H1 (cell line): Measurements from ENCODE around the gene EEPD1. TPM values are rescaled to one million over a fixed set of nuclear protein-coding genes. Genes with fewer than 3 reads are reported as not detected.

Experiments used
- CTCF ChIA-PET: fragments of 300-600 bp; sonication (Branson Sonifier 250); formaldehyde crosslinking; loops from one replicate; lab custom pipeline; 2021; ENCODE audit not compliant: partially characterized antibody; lab: Charles Lee
- POLR2A ChIA-PET: fragments of 300-600 bp; sonication (Branson Sonifier 250); formaldehyde crosslinking; loops from one replicate; lab custom pipeline; 2021; ENCODE audit warnings: inconsistent platforms; ENCODE audit not compliant: partially characterized antibody; lab: Charles Lee
- DNase-seq, 2 experiments: peaks; one replicate each; pipeline versions ENCODE4 v3.0.0 to v3.0.0-alpha.2; 2010 to 2022; ENCODE audit warnings: low spot score in 2 of 2, low read depth in 1 of 2, mixed read lengths in 1 of 2
- FAIRE-seq: peaks from 2 replicates; lab custom pipeline; 2011; peaks lifted over from hg19 to GRCh38; lab: Jason Lieb, UNC
- H2AFZ ChIP-seq: 2 replicates; pipeline ENCODE4 v1.8.1; 2012; ENCODE audit warnings: low read length, inconsistent platforms
- H2AK5ac ChIP-seq: 2 replicates; pipeline ENCODE4 v1.6.1; 2013; ENCODE audit warnings: low read depth, low read length
- H2BK120ac ChIP-seq: replicated peaks from 2 replicates; pipeline ENCODE3; 2013; ENCODE audit warnings: low read depth, low read length, inconsistent platforms
- H2BK12ac ChIP-seq: 2 replicates; pipeline ENCODE4 v1.6.1; 2013; ENCODE audit warnings: low read depth, low read length
- H2BK15ac ChIP-seq: 2 replicates; pipeline ENCODE4 v1.6.1; 2013; ENCODE audit warnings: low read length
- H2BK20ac ChIP-seq: 2 replicates; pipeline ENCODE4 v1.6.1; 2013; ENCODE audit warnings: low read length
- H2BK5ac ChIP-seq: 2 replicates; pipeline ENCODE4 v1.6.1; 2013; ENCODE audit warnings: low read depth, low read length
- H3K14ac ChIP-seq: 2 replicates; pipeline ENCODE4 v1.6.1; 2013; ENCODE audit warnings: inconsistent platforms; ENCODE audit not compliant: insufficient read length
- H3K18ac ChIP-seq: 2 replicates; pipeline ENCODE4 v1.6.1; 2013; ENCODE audit warnings: low read length; ENCODE audit errors: extremely low read depth
- H3K23ac ChIP-seq: 2 replicates; pipeline ENCODE4 v1.6.1; 2013; ENCODE audit warnings: inconsistent platforms; ENCODE audit not compliant: insufficient read length
- H3K23me2 ChIP-seq: 2 replicates; pipeline ENCODE4 v1.6.1; 2013; ENCODE audit warnings: low read depth, low read length
- H3K27ac ChIP-seq: 2 replicates; pipeline ENCODE4 v1.6.1; 2011; ENCODE audit warnings: low read depth, low read length, inconsistent platforms
- H3K27me3 ChIP-seq, 4 experiments: replicated peaks in 1 of 4; 1 replicate in 1 of 4; 2 replicates in 3 of 4; pipeline versions ENCODE4 v1.6.1 to v1.8.1; 2011 to 2013; ENCODE audit warnings: low read length in 3 of 4, mild to moderate bottlenecking in 3 of 4, inconsistent platforms in 2 of 4, mixed read lengths in 2 of 4, moderate library complexity in 1 of 4; ENCODE audit not compliant: control insufficient read depth in 3 of 4, insufficient read depth in 3 of 4; ENCODE audit errors: extremely low read depth in 1 of 4
- H3K36me3 ChIP-seq, 4 experiments: 2 replicates each; pipeline versions ENCODE4 v1.6.1 to v1.8.1; 2011 to 2013; ENCODE audit warnings: mild to moderate bottlenecking in 4 of 4, low read length in 3 of 4, moderate library complexity in 2 of 4, control low read depth in 1 of 4, inconsistent platforms in 1 of 4; ENCODE audit not compliant: insufficient read depth in 4 of 4, control insufficient read depth in 2 of 4
- H3K4ac ChIP-seq: replicated peaks from 2 replicates; pipeline ENCODE3; 2013; ENCODE audit warnings: low read length, low read depth, mixed read lengths, inconsistent platforms; ENCODE audit not compliant: insufficient read length
- H3K4me1 ChIP-seq, 4 experiments: replicated peaks in 1 of 4; 1 replicate in 1 of 4; 2 replicates in 3 of 4; pipeline versions ENCODE4 v1.6.1 to v1.8.1; 2011 to 2013; ENCODE audit warnings: low read length in 3 of 4, inconsistent platforms in 2 of 4, mixed read lengths in 1 of 4; ENCODE audit not compliant: insufficient read depth in 4 of 4, control insufficient read depth in 3 of 4
- H3K4me2 ChIP-seq, 2 experiments: 2 replicates each; pipeline versions ENCODE4 v1.6.1 to v1.8.1; 2011 to 2013; ENCODE audit warnings: low read depth in 2 of 2, low read length in 2 of 2, control low read depth in 1 of 2, inconsistent platforms in 1 of 2, mild to moderate bottlenecking in 1 of 2; ENCODE audit not compliant: insufficient read depth in 1 of 2
- H3K4me3 ChIP-seq, 4 experiments: fragments of 200-600, 300-600 bp in 1 of 4; sonication (generic), shearing (Covaris generic), sonication (Bioruptor Twin) in 1 of 4; 2 replicates each; pipeline versions ENCODE4 v1.5.1 to v1.8.1; 2011 to 2016; ENCODE audit warnings: low read length in 4 of 4, low read depth in 3 of 4, control low read depth in 2 of 4, inconsistent platforms in 2 of 4, mild to moderate bottlenecking in 2 of 4, mixed read lengths in 1 of 4, moderate library complexity in 1 of 4; ENCODE audit not compliant: insufficient read depth in 2 of 4; ENCODE audit errors: extremely low read depth in 1 of 4
- H3K56ac ChIP-seq: replicated peaks from 2 replicates; pipeline ENCODE3; 2013; ENCODE audit warnings: low read depth, mild to moderate bottlenecking, mixed read lengths, low read length, inconsistent platforms; ENCODE audit not compliant: insufficient read length
- H3K79me1 ChIP-seq: 2 replicates; pipeline ENCODE4 v1.6.1; 2013; ENCODE audit warnings: low read depth, low read length, control low read depth
- H3K79me2 ChIP-seq, 2 experiments: 2 replicates each; pipeline versions ENCODE4 v1.6.1 to v1.8.1; 2012 to 2013; ENCODE audit warnings: low read length in 2 of 2, mild to moderate bottlenecking in 2 of 2, inconsistent platforms in 1 of 2; ENCODE audit not compliant: insufficient read depth in 2 of 2, control insufficient read depth in 1 of 2
- H3K9ac ChIP-seq, 4 experiments: replicated peaks in 1 of 4; 1 replicate in 1 of 4; 2 replicates in 3 of 4; pipeline versions ENCODE4 v1.6.1 to v1.8.1; 2011 to 2013; ENCODE audit warnings: low read depth in 3 of 4, low read length in 3 of 4, control low read depth in 2 of 4, mild to moderate bottlenecking in 2 of 4, moderate library complexity in 2 of 4, inconsistent platforms in 1 of 4; ENCODE audit errors: extremely low read depth in 1 of 4
- H3K9me3 ChIP-seq, 2 experiments: 2 replicates each; pipeline versions ENCODE4 v1.6.1 to v1.8.1; 2012 to 2013; ENCODE audit warnings: mild to moderate bottlenecking in 2 of 2, moderate library complexity in 2 of 2, control low read depth in 1 of 2, inconsistent platforms in 1 of 2, low read depth in 1 of 2, low read length in 1 of 2, mixed read lengths in 1 of 2; ENCODE audit not compliant: insufficient read depth in 2 of 2
- H4K20me1 ChIP-seq, 2 experiments: replicated peaks in 1 of 2; 2 replicates each; pipeline versions ENCODE3 to v1.8.1; 2011 to 2013; ENCODE audit warnings: inconsistent platforms in 2 of 2, low read length in 2 of 2, mild to moderate bottlenecking in 1 of 2; ENCODE audit not compliant: insufficient read depth in 2 of 2, control insufficient read depth in 1 of 2
- H4K5ac ChIP-seq: 2 replicates; pipeline ENCODE4 v1.6.1; 2013; ENCODE audit warnings: low read length, low read depth, mixed read lengths, inconsistent platforms; ENCODE audit not compliant: insufficient read length
- H4K8ac ChIP-seq: 2 replicates; pipeline ENCODE4 v1.8.0; 2013; ENCODE audit warnings: mild to moderate bottlenecking, moderate library complexity, low read length, inconsistent platforms; ENCODE audit not compliant: insufficient read depth; ENCODE audit errors: extremely low read depth
- H4K91ac ChIP-seq: replicated peaks from 2 replicates; pipeline ENCODE3; 2013; ENCODE audit warnings: low read length, mixed read lengths, inconsistent platforms; ENCODE audit not compliant: insufficient read length
- RBBP5 ChIP-seq: IDR thresholded peaks from 2 replicates; pipeline ENCODE4 v1.7.1; 2012; ENCODE audit warnings: low read depth, mild to moderate bottlenecking, inconsistent platforms, low read length, moderate library complexity, borderline replicate concordance
- RNF2 ChIP-seq: fragments of 200-900, 300-1000 bp; sonication (generic); IDR thresholded peaks from 2 replicates; pipeline ENCODE4 v1.7.1; 2016; ENCODE audit warnings: borderline replicate concordance, low read depth, mild to moderate bottlenecking, antibody characterized with exemption, low read length; ENCODE audit not compliant: poor library complexity, severe bottlenecking; ENCODE audit errors: missing control alignments
- TAF1 ChIP-seq: IDR thresholded peaks from 2 replicates; pipeline ENCODE4 v1.6.1; 2011; ENCODE audit warnings: mild to moderate bottlenecking, low read depth, low read length
- TCF12 ChIP-seq: IDR thresholded peaks from 2 replicates; pipeline ENCODE4 v1.6.1; 2011; ENCODE audit warnings: low read depth, mild to moderate bottlenecking, low read length
- WGBS, 2 experiments: shearing (Covaris generic) in 1 of 2; methylation state at CpG; one replicate each; pipeline versions ENCODE4 v1.1.6 to v1.1.7; 2013 to 2015; ENCODE audit warnings: low lambda C conversion rate in 2 of 2, mixed read lengths in 2 of 2, inconsistent platforms in 1 of 2, low coverage in 1 of 2, missing lambda C conversion rate in 1 of 2; ENCODE audit not compliant: insufficient replicate concordance in 2 of 2, insufficient coverage in 1 of 2, insufficient read length in 1 of 2; ENCODE audit errors: extremely low coverage in 1 of 2, missing lambda C conversion rate in 1 of 2; 5-methylcytosine and 5-hydroxymethylcytosine counted together
- polyA plus RNA-seq, 7 experiments: library from polyadenylated mRNA; depleted of rRNA in 3 of 7; stranded (reverse) in 5 of 7; unstranded in 2 of 7; fragments of >200 nt in 5 of 7; fragments of 200-250 nt in 2 of 7; gene quantifications; 1 replicate in 5 of 7; 2 replicates in 1 of 7; 4 replicates in 1 of 7; pipeline versions ENCODE4 v1.2.1 to v1.2.3, GENCODE V29; 2011 to 2013; ENCODE audit warnings: missing spikeins in 2 of 7, mixed read lengths in 2 of 7
- total RNA-seq: library from RNA; stranded (reverse); fragmentation: NEBNext Ultra II Directional; extraction: Animal tissue kit (Norgen Biotek cat#: 25700); gene quantifications from 2 replicates; pipeline ENCODE4 v1.2.1, GENCODE V29; 2021
- TF ChIP-seq, protein P1 (sequence below), 3 experiments: IDR thresholded peaks; 1 replicate in 2 of 3; 2 replicates in 1 of 3; pipeline versions ENCODE4 v1.5.1 to v1.6.1; 2011; ENCODE audit warnings: low read length in 3 of 3, mild to moderate bottlenecking in 3 of 3, inconsistent platforms in 2 of 3, low read depth in 1 of 3, moderate library complexity in 1 of 3; ENCODE audit not compliant: insufficient read depth in 1 of 3; ENCODE audit errors: control extremely low read depth in 1 of 3

Gene EEPD1
- total and polyA plus RNA-seq, 2 of the 8 experiments (the other 6 are each of a cell fraction or from before 2014, with no cell fraction given): 3.1 to 7.8 TPM

DNA sequence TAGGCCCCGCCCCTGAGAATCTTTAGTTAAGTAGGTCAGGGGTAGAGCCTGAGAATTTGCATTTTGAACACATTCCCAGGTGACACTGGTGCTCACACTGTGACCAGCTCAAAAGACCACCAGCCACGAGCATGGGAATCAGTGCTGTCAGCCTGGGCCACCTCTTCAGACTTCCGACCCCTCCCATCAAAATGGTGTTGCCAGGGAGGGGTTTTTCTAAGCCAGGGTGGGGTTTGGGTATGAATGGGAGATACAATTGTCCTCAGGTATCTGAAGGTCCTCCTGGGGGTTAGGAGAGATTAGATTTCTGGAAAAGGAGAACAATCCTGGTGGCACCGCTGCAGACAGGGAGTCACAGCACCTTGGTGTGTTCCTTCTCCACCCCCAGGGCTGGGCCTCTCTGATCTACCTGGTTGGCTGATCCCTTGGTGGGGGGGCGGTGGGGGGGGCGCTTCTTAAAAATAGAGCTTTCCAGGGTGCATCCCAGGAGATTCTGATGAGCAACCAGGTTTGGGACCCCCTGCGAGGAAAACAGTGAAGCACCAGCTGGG is 125.1 kb downstream of the EEPD1 start:
- Histone ChIP-seq H3K4ac (no peak overlapping the region), H3K14ac (no peak overlapping the region), H3K27me3 (no peaks in the 10 kb centered on the region), H3K4me2 (peak overlapping the region; percentile 27 to 51; a peak in 3 of 4 replicates), H3K56ac (no peak overlapping the region), H3K9me3 (no peaks in the 10 kb centered on the region), H3K9ac (no peak overlapping the region), H3K4me3 (peak overlapping the region in 1 of 4 experiments; percentile 4; a peak in 1 of 8 replicates), H2BK20ac (no peak overlapping the region), H3K18ac (no peak overlapping the region; the same call in 1 of the 2 replicates), H3K23me2 (no peaks in the 10 kb centered on the region), H2AK5ac (no peak overlapping the region), H2BK120ac (no peak overlapping the region), H2BK12ac (no peak overlapping the region), H3K27ac (no peak overlapping the region), H4K91ac (peak overlapping the region; percentile 13), H4K5ac (no peak overlapping the region), H2BK15ac (no peak overlapping the region), H2BK5ac (peak overlapping the region; percentile 61; the same call in 1 of the 2 replicates), H3K23ac (no peak overlapping the region), H3K79me1 (no peaks in the 10 kb centered on the region), H3K36me3 (no peaks in the 10 kb centered on the region), H3K4me1 (peaks cover 28 to 63% (median 47%) of the 10 kb centered on the region in 4 experiments), H3K79me2 (no peaks in the 10 kb centered on the region), H4K8ac (no peak overlapping the region; the same call in 1 of the 2 replicates), H4K20me1 (no peaks in the 10 kb centered on the region), H2AFZ (no peak overlapping the region)
- ChIA-PET CTCF (interaction anchor here (0.9 to 7.6 kb wide), 3 partner anchors 12 to 297 kb away, joined by 3 to 35 read pairs (median 3); no protein-coding TSS in a partner anchor), POLR2A (interaction anchor here (1.8 kb wide), 1 partner anchor 32 kb away, joined by 4 read pairs; no protein-coding TSS in a partner anchor)
- no peak for FAIRE-seq
- 55% methylated on average over 7 of the region's 7 CpGs; no CpG with 5 or more reads in 1 of the 2 experiments for WGBS, 2 experiments
- TF ChIP-seq, protein P1, sequence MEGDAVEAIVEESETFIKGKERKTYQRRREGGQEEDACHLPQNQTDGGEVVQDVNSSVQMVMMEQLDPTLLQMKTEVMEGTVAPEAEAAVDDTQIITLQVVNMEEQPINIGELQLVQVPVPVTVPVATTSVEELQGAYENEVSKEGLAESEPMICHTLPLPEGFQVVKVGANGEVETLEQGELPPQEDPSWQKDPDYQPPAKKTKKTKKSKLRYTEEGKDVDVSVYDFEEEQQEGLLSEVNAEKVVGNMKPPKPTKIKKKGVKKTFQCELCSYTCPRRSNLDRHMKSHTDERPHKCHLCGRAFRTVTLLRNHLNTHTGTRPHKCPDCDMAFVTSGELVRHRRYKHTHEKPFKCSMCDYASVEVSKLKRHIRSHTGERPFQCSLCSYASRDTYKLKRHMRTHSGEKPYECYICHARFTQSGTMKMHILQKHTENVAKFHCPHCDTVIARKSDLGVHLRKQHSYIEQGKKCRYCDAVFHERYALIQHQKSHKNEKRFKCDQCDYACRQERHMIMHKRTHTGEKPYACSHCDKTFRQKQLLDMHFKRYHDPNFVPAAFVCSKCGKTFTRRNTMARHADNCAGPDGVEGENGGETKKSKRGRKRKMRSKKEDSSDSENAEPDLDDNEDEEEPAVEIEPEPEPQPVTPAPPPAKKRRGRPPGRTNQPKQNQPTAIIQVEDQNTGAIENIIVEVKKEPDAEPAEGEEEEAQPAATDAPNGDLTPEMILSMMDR (IDR thresholded peaks at IDR 0.05; ENCODE audit: control extremely low read depth in 1 of 3, insufficient read depth in 1 of 3, low read depth in 1 of 3, low read length in 3 of 3): no peak
- TF ChIP-seq TAF1 (no peak), RNF2 (no peak), RBBP5 (no peak), TCF12 (no peak)
- DNase-seq: no peak
